WTC11 (cell line): Measurements from ENCODE around the gene PHLPP1. TPM values are rescaled to one million over a fixed set of nuclear protein-coding genes. Genes with fewer than 3 reads are reported as not detected.
A peak's percentile ranks its signal among the peaks of the same experiment; 100 is the strongest.

Experiments used
- ATAC-seq: fragments of 200-7000 bp; cut with Tn5 transposase; 2 replicates; pipeline ENCODE4 v1.10.0; 2021; ENCODE audit warnings: mild to moderate bottlenecking, moderate library complexity
- CTCF ChIA-PET: fragments of 300-600 bp; sonication (Branson Sonifier 250); formaldehyde crosslinking; loops from one replicate; lab custom pipeline; 2021; ENCODE audit warnings: antibody characterized with exemption; lab: Charles Lee
- POLR2A ChIA-PET: fragments of 350-600 bp; sonication (Branson Sonifier 250); formaldehyde crosslinking; loops from one replicate; lab custom pipeline; 2021; ENCODE audit warnings: antibody characterized with exemption; lab: Charles Lee
- DNase-seq: peaks from one replicate; pipeline ENCODE4 v3.0.0; 2021; ENCODE audit warnings: low spot score
- H3K27ac Mint-ChIP-seq: 2 replicates; pipeline ENCODE4 v1.8.0; 2021; ENCODE audit warnings: mixed read lengths
- H3K27me3 Mint-ChIP-seq: 2 replicates; pipeline ENCODE4 v1.8.0; 2021; ENCODE audit warnings: low read depth, mild to moderate bottlenecking, moderate library complexity, mixed read lengths
- H3K36me3 Mint-ChIP-seq: 2 replicates; pipeline ENCODE4 v1.8.0; 2021; ENCODE audit warnings: mixed read lengths
- H3K4me1 Mint-ChIP-seq: 2 replicates; pipeline ENCODE4 v1.8.0; 2022; ENCODE audit warnings: mixed read lengths
- H3K4me3 Mint-ChIP-seq: 2 replicates; pipeline ENCODE4 v1.8.0; 2021; ENCODE audit warnings: mild to moderate bottlenecking, moderate library complexity, mixed read lengths
- H3K9me3 Mint-ChIP-seq: 2 replicates; pipeline ENCODE4 v1.8.0; 2021; ENCODE audit warnings: mixed read lengths
- CBFB ChIP-seq: sonication (generic); formaldehyde crosslinking; IDR thresholded peaks from 2 replicates; pipeline ENCODE4 v1.8.1; 2022; ENCODE audit warnings: mild to moderate bottlenecking, low read depth, missing genetic modification reagents
- CREB1 ChIP-seq: sonication (generic); formaldehyde crosslinking; IDR thresholded peaks from 2 replicates; pipeline ENCODE4 v1.8.0; 2023; ENCODE audit warnings: mild to moderate bottlenecking, missing genetic modification reagents
- ELF4 ChIP-seq: sonication (generic); formaldehyde crosslinking; IDR thresholded peaks from 2 replicates; pipeline ENCODE4 v1.8.1; 2022; ENCODE audit warnings: low read depth, mild to moderate bottlenecking, moderate library complexity, missing genetic modification reagents
- FOXK1 ChIP-seq: sonication (generic); formaldehyde crosslinking; IDR thresholded peaks from 2 replicates; pipeline ENCODE4 v1.8.0; 2022; ENCODE audit warnings: mild to moderate bottlenecking, moderate library complexity, missing genetic modification reagents
- GABPB1 ChIP-seq: sonication (generic); formaldehyde crosslinking; IDR thresholded peaks from 2 replicates; pipeline ENCODE4 v1.8.1; 2023; ENCODE audit warnings: mild to moderate bottlenecking, missing genetic modification reagents
- IRF2 ChIP-seq: sonication (generic); formaldehyde crosslinking; IDR thresholded peaks from 2 replicates; pipeline ENCODE4 v1.8.0; 2022; ENCODE audit warnings: low read depth, missing genetic modification reagents, borderline replicate concordance
- KAT7 ChIP-seq: sonication (generic); formaldehyde crosslinking; IDR thresholded peaks from 2 replicates; pipeline ENCODE4 v1.8.1; 2023; ENCODE audit warnings: missing genetic modification reagents, mild to moderate bottlenecking, borderline replicate concordance
- MXD4 ChIP-seq: fragments of 250-450 bp; sonication (Bioruptor Pico); IDR thresholded peaks from 2 replicates; pipeline ENCODE4 v1.8.0; 2021; ENCODE audit warnings: mild to moderate bottlenecking, moderate library complexity, borderline replicate concordance
- NFYB ChIP-seq: sonication (generic); formaldehyde crosslinking; conservative IDR thresholded peaks from 2 replicates; pipeline ENCODE4 v1.8.0; 2022; ENCODE audit warnings: low read depth, missing genetic modification reagents
- NR1H2 ChIP-seq: sonication (generic); formaldehyde crosslinking; IDR thresholded peaks from 2 replicates; pipeline ENCODE4 v1.9.0; 2021; ENCODE audit warnings: mild to moderate bottlenecking, moderate library complexity, missing genetic modification reagents
- NR2C2 ChIP-seq: sonication (generic); formaldehyde crosslinking; IDR thresholded peaks from 2 replicates; pipeline ENCODE4 v1.8.0; 2022; ENCODE audit warnings: mild to moderate bottlenecking, missing genetic modification reagents
- NR3C1 ChIP-seq: sonication (generic); formaldehyde crosslinking; conservative IDR thresholded peaks from 2 replicates; pipeline ENCODE4 v1.8.1; 2023; ENCODE audit warnings: low read depth, mild to moderate bottlenecking, missing genetic modification reagents
- PRDM15 ChIP-seq: sonication (generic); formaldehyde crosslinking; IDR thresholded peaks from 2 replicates; pipeline ENCODE4 v1.8.0; 2022; ENCODE audit warnings: missing genetic modification reagents
- SOX15 ChIP-seq: fragments of 250-450 bp; sonication (Bioruptor Pico); IDR thresholded peaks from 2 replicates; pipeline ENCODE4 v1.9.0; 2021; ENCODE audit warnings: mild to moderate bottlenecking
- ZNF219 ChIP-seq: sonication (generic); formaldehyde crosslinking; IDR thresholded peaks from 2 replicates; pipeline ENCODE4 v1.8.0; 2023; ENCODE audit warnings: missing genetic modification reagents, mild to moderate bottlenecking, borderline replicate concordance
- ZNF232 ChIP-seq: sonication (generic); formaldehyde crosslinking; IDR thresholded peaks from 2 replicates; pipeline ENCODE4 v1.8.0; 2022; ENCODE audit warnings: mild to moderate bottlenecking, missing genetic modification reagents
- ZNF396 ChIP-seq: fragments of 250-450 bp; sonication (Bioruptor Pico); IDR thresholded peaks from 2 replicates; pipeline ENCODE4 v1.8.0; 2021; ENCODE audit warnings: mild to moderate bottlenecking, moderate library complexity, borderline replicate concordance
- ZNF416 ChIP-seq: fragments of 250-450 bp; sonication (Bioruptor Pico); IDR thresholded peaks from 2 replicates; pipeline ENCODE4 v1.9.0; 2021; ENCODE audit warnings: mild to moderate bottlenecking, inconsistent platforms
- ZNF423 ChIP-seq: fragments of 250-450 bp; sonication (Bioruptor Pico); IDR thresholded peaks from 2 replicates; pipeline ENCODE4 v2.1.2; 2022; ENCODE audit warnings: mild to moderate bottlenecking, moderate library complexity
- ZNF671 ChIP-seq: fragments of 250-450 bp; sonication (Bioruptor Pico); IDR thresholded peaks from 2 replicates; pipeline ENCODE4 v1.8.0; 2021; ENCODE audit warnings: mild to moderate bottlenecking
- total RNA-seq: library from RNA; stranded (reverse); gene quantifications from 3 replicates; pipeline ENCODE4 v1.2.3, GENCODE V29; 2021
- TF ChIP-seq, protein P1 (sequence below): sonication (generic); formaldehyde crosslinking; IDR thresholded peaks from 2 replicates; pipeline ENCODE4 v1.8.0; 2022; ENCODE audit warnings: mild to moderate bottlenecking, missing genetic modification reagents
- TF ChIP-seq, protein P2 (sequence below): sonication (generic); formaldehyde crosslinking; IDR thresholded peaks from 2 replicates; pipeline ENCODE4 v1.8.0; 2022; ENCODE audit warnings: mild to moderate bottlenecking, missing genetic modification reagents
- TF ChIP-seq, protein P3 (sequence below): sonication (generic); formaldehyde crosslinking; IDR thresholded peaks from 2 replicates; pipeline ENCODE4 v1.8.1; 2023; ENCODE audit warnings: mild to moderate bottlenecking, moderate library complexity, missing genetic modification reagents
- TF ChIP-seq, protein P4 (sequence below): sonication (generic); formaldehyde crosslinking; IDR thresholded peaks from 2 replicates; pipeline ENCODE4 v1.8.1; 2023; ENCODE audit warnings: mild to moderate bottlenecking, missing genetic modification reagents, moderate library complexity

The PHLPP1 gene
- total RNA-seq, 1 experiment from 2014 or later = 52.0 TPM

DNA sequence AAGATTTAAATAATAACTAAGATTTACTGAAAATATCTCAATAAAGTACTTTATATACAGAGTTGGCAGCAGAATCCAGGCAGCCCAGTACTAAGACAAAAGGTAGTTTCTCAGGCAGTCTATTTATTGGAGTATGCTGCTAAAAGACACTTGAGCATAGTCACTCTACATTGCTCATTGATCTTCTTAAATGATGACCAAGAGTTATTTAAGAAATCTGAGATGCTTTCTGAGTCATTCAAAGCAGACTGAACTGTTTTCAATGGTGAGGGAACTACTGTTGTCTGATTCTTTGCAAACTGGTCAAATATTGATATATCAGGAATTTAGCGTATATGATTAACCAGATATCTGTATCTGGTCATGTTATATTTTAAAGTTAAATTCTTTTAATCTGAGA is 133.6 kb downstream of the PHLPP1 start:
- DNase-seq (no peak), ATAC-seq (no peak)
- Mint-ChIP-seq H3K4me3 (no peak overlapping the region), H3K27me3 (no peaks in the 10 kb centered on the region), H3K9me3 (no peaks in the 10 kb centered on the region), H3K27ac (no peak overlapping the region), H3K36me3 (no peaks in the 10 kb centered on the region), H3K4me1 (peaks cover 46% of the 10 kb centered on the region)
- no peak for TF ChIP-seq KAT7 (CRISPR knock-in tag)
- TF ChIP-seq SOX15 = no peak
- TF ChIP-seq ZNF423 (CRISPR knock-in tag) = no peak
- TF ChIP-seq, protein P1, sequence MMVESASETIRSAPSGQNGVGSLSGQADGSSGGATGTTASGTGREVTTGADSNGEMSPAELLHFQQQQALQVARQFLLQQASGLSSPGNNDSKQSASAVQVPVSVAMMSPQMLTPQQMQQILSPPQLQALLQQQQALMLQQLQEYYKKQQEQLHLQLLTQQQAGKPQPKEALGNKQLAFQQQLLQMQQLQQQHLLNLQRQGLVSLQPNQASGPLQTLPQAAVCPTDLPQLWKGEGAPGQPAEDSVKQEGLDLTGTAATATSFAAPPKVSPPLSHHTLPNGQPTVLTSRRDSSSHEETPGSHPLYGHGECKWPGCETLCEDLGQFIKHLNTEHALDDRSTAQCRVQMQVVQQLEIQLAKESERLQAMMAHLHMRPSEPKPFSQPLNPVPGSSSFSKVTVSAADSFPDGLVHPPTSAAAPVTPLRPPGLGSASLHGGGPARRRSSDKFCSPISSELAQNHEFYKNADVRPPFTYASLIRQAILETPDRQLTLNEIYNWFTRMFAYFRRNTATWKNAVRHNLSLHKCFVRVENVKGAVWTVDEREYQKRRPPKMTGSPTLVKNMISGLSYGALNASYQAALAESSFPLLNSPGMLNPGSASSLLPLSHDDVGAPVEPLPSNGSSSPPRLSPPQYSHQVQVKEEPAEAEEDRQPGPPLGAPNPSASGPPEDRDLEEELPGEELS = no peak
- TF ChIP-seq ZNF219 (CRISPR knock-in tag) = no peak
- no peak for TF ChIP-seq ELF4
- TF ChIP-seq, protein P2, sequence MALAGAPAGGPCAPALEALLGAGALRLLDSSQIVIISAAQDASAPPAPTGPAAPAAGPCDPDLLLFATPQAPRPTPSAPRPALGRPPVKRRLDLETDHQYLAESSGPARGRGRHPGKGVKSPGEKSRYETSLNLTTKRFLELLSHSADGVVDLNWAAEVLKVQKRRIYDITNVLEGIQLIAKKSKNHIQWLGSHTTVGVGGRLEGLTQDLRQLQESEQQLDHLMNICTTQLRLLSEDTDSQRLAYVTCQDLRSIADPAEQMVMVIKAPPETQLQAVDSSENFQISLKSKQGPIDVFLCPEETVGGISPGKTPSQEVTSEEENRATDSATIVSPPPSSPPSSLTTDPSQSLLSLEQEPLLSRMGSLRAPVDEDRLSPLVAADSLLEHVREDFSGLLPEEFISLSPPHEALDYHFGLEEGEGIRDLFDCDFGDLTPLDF (CRISPR knock-in tag) = no peak
- TF ChIP-seq, protein P3, sequence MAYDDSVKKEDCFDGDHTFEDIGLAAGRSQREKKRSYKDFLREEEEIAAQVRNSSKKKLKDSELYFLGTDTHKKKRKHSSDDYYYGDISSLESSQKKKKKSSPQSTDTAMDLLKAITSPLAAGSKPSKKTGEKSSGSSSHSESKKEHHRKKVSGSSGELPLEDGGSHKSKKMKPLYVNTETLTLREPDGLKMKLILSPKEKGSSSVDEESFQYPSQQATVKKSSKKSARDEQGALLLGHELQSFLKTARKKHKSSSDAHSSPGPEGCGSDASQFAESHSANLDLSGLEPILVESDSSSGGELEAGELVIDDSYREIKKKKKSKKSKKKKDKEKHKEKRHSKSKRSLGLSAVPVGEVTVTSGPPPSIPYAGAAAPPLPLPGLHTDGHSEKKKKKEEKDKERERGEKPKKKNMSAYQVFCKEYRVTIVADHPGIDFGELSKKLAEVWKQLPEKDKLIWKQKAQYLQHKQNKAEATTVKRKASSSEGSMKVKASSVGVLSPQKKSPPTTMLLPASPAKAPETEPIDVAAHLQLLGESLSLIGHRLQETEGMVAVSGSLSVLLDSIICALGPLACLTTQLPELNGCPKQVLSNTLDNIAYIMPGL (CRISPR knock-in tag) = no peak
- TF ChIP-seq NFYB (CRISPR knock-in tag) = no peak
- no peak for TF ChIP-seq CBFB
- TF ChIP-seq FOXK1 (CRISPR knock-in tag) = no peak
- TF ChIP-seq ZNF416 (CRISPR knock-in tag) = no peak
- TF ChIP-seq GABPB1 (CRISPR knock-in tag) = no peak
- TF ChIP-seq NR3C1 (CRISPR knock-in tag) = no peak
- no peak for TF ChIP-seq NR1H2
- ChIA-PET POLR2A (no interaction called here), CTCF (no interaction called here)

DNA sequence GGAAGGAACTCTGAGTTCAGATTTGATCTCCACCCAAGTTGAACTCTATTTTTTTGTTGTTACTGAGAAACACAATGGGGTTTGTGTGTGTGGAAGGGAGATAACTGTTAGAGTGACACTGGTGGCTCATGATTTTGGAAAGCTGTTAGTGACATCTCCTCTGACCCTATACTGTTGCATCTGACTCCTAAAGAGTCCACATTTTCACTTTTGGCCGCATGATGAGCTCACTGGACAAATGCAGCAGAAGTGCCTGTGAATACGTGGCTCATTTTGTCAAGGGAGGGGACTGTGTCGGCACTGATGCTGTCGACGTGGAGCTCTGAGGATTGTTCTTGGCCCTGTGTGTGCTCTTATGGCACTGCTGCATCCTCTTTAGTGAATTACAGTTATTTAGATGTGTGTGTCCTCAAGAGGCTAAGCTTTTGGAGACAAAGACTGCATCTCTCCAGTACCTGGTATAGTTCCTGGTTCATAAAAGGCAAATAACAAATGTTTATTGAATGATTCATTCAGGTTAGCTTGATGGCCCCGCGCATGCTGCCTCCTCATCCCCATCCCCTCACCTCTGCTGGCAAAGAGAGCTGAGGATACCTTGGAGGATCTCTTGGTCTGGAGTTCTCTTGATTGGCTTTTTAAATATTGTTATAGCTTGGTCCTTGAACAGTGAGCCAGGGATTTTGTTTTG is 135.4 kb downstream of the PHLPP1 start:
- no peaks in the 10 kb centered on the region for H3K9me3 Mint-ChIP-seq
- H3K27me3 Mint-ChIP-seq = no peaks in the 10 kb centered on the region
- DNase-seq = no peak
- peak overlapping the region; percentile 67; the same call in 1 of the 2 replicates for H3K27ac Mint-ChIP-seq
- peaks cover 48% of the 10 kb centered on the region for H3K4me1 Mint-ChIP-seq
- H3K36me3 Mint-ChIP-seq = no peaks in the 10 kb centered on the region; the same call in none of the 2 replicates
- ChIA-PET POLR2A (interaction anchor here (0.6 kb wide), 2 partner anchors 41 to 81 kb away, joined by 3 to 5 read pairs; no protein-coding TSS in a partner anchor), CTCF (no interaction called here)
- H3K4me3 Mint-ChIP-seq = no peak overlapping the region
- no peak for ATAC-seq
- TF ChIP-seq, protein P4, sequence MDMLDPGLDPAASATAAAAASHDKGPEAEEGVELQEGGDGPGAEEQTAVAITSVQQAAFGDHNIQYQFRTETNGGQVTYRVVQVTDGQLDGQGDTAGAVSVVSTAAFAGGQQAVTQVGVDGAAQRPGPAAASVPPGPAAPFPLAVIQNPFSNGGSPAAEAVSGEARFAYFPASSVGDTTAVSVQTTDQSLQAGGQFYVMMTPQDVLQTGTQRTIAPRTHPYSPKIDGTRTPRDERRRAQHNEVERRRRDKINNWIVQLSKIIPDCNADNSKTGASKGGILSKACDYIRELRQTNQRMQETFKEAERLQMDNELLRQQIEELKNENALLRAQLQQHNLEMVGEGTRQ (CRISPR knock-in tag) = no peak
- TF ChIP-seq ZNF423 (CRISPR knock-in tag) (no peak), ZNF232 (CRISPR knock-in tag) (no peak), ZNF671 (CRISPR knock-in tag) (no peak), PRDM15 (CRISPR knock-in tag) (no peak), IRF2 (CRISPR knock-in tag) (no peak), MXD4 (no peak), ZNF396 (CRISPR knock-in tag) (no peak), NR2C2 (CRISPR knock-in tag) (no peak), CREB1 (CRISPR knock-in tag) (no peak)
- TF ChIP-seq, protein P2 (CRISPR knock-in tag) = no peak
- TF ChIP-seq, protein P3 (CRISPR knock-in tag) = no peak
